Measurements from ENCODE around the gene VASN. TPM values are rescaled to one million over a fixed set of nuclear protein-coding genes. Genes with fewer than 3 reads are reported as not detected.

Gene VASN
- total RNA-seq, 1 donor from 2014 or later: 4.0 TPM

DNA sequence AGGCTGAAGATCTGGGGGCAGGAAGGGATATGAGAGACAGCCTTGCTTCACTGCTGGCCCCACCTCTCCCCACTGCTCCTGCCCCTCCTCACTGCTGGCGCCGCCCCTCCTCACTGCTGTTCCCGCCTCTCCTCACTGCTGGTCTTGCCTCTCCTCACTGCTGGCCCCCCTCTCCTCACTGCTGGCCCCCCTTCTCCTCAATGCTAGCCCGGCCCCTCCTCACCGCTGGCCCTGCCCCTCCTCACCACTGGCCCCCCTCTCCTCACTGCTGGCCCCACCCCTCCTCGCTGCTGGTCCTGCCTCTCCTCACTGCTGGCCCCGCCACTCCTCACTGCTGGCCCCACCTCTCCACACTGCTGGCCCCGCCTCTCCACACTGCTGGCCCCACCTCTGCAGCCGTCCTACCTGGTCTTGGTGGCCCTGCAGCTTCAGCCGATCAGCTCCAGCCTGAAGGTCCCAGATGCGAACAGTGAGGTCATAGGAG lies 11.1 kb upstream of the VASN start:
- H3K36me3 Mint-ChIP-seq (ENCODE audit: insufficient read depth): peaks cover 4% of the 10 kb centered on the region
- H3K27me3 Mint-ChIP-seq: no peaks in the 10 kb centered on the region
- no peak for DNase-seq (ENCODE audit: low spot score, unreplicated experiment)
- H3K4me1 Mint-ChIP-seq (ENCODE audit: low read depth): no peaks in the 10 kb centered on the region
- no peak overlapping the region for H3K4me3 Mint-ChIP-seq (ENCODE audit: low read depth)
- no peak overlapping the region for H3K27ac Mint-ChIP-seq
- no peaks in the 10 kb centered on the region for H3K9me3 Mint-ChIP-seq (ENCODE audit: low read depth)
- TF ChIP-seq, protein P1, sequence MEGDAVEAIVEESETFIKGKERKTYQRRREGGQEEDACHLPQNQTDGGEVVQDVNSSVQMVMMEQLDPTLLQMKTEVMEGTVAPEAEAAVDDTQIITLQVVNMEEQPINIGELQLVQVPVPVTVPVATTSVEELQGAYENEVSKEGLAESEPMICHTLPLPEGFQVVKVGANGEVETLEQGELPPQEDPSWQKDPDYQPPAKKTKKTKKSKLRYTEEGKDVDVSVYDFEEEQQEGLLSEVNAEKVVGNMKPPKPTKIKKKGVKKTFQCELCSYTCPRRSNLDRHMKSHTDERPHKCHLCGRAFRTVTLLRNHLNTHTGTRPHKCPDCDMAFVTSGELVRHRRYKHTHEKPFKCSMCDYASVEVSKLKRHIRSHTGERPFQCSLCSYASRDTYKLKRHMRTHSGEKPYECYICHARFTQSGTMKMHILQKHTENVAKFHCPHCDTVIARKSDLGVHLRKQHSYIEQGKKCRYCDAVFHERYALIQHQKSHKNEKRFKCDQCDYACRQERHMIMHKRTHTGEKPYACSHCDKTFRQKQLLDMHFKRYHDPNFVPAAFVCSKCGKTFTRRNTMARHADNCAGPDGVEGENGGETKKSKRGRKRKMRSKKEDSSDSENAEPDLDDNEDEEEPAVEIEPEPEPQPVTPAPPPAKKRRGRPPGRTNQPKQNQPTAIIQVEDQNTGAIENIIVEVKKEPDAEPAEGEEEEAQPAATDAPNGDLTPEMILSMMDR (IDR thresholded peaks at IDR 0.05; ENCODE audit: unreplicated experiment): no peak

GRCh38 chr16:4361033-4361943 lies 10.4 kb upstream of the VASN start:
- no peak for DNase-seq (ENCODE audit: low spot score, unreplicated experiment)
- Mint-ChIP-seq H3K36me3 (ENCODE audit: insufficient read depth) (peaks cover 4% of the 10 kb centered on the region), H3K9me3 (ENCODE audit: low read depth) (no peaks in the 10 kb centered on the region), H3K27me3 (no peaks in the 10 kb centered on the region), H3K27ac (no peak overlapping the region), H3K4me3 (ENCODE audit: low read depth) (no peak overlapping the region), H3K4me1 (ENCODE audit: low read depth) (no peaks in the 10 kb centered on the region)
- TF ChIP-seq, protein P1 (IDR thresholded peaks at IDR 0.05; ENCODE audit: unreplicated experiment): no peak

- Mint-ChIP-seq H3K4me1 (ENCODE audit: low read depth) (no peaks in the 10 kb centered on the region), H3K9me3 (ENCODE audit: low read depth) (no peaks in the 10 kb centered on the region), H3K4me3 (ENCODE audit: low read depth) (no peak overlapping the region), H3K27me3 (no peaks in the 10 kb centered on the region), H3K27ac (no peak overlapping the region), H3K36me3 (ENCODE audit: insufficient read depth) (peaks cover 4% of the 10 kb centered on the region)
- DNase-seq (ENCODE audit: low spot score, unreplicated experiment): no peak
- TF ChIP-seq, protein P1 (IDR thresholded peaks at IDR 0.05; ENCODE audit: unreplicated experiment): no peak
Observed at GRCh38 chr16:4361944-4362311, 9.7 kb upstream of the VASN start.

GRCh38 chr16:4362476-4363135 lies 9.0 kb upstream of the VASN start:
- Mint-ChIP-seq H3K27me3 (no peaks in the 10 kb centered on the region), H3K36me3 (ENCODE audit: insufficient read depth) (peaks cover 4% of the 10 kb centered on the region), H3K4me3 (ENCODE audit: low read depth) (no peak overlapping the region), H3K27ac (no peak overlapping the region), H3K9me3 (ENCODE audit: low read depth) (no peaks in the 10 kb centered on the region), H3K4me1 (ENCODE audit: low read depth) (no peaks in the 10 kb centered on the region)
- no peak for DNase-seq (ENCODE audit: low spot score, unreplicated experiment)
- TF ChIP-seq, protein P1 (IDR thresholded peaks at IDR 0.05; ENCODE audit: unreplicated experiment): no peak

DNA sequence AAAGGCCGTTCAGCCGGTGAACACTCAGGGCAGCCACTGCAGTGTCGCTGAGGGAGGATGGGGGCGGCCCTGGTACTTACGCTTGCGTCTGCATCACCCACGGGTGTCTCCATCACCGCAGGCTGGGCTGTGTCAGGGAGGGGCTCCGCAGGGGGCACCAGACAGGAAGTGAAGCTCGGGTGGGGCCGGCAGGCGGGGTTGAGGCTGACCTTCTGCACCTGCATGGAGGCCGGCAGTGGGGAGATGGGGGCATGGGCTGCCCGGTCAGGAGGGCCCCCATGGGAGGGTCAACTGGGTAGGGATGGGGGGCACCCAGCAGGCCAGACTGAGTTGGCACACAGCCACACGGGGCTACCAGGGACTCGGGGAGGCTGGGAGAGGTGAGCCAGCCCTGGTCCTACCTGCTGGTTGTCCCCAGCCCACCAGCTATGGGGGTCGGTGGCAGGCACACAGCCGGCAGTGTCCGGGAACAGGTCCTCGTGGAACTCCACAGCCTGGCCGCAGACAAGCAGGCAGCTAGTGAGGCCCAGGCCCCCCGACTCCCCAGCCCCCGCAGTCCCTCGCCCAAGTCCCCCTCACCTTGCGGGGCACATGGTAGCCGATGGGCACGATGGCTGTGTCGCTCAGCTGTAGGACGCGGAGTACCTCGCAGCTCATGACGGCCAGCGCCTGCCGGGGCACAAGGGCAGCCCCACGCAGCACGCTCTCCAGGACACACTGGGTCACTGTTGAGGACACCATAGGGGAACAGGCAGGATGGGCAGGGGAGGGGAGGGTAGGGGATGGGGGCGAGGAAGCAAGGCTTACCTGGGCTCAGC lies 7.2 kb upstream of the VASN start:
- Mint-ChIP-seq H3K9me3 (ENCODE audit: low read depth) (no peaks in the 10 kb centered on the region), H3K36me3 (ENCODE audit: insufficient read depth) (peaks cover 4% of the 10 kb centered on the region), H3K4me1 (ENCODE audit: low read depth) (no peaks in the 10 kb centered on the region), H3K4me3 (ENCODE audit: low read depth) (no peak overlapping the region), H3K27me3 (no peaks in the 10 kb centered on the region), H3K27ac (no peak overlapping the region)
- TF ChIP-seq, protein P1 (IDR thresholded peaks at IDR 0.05; ENCODE audit: unreplicated experiment): no peak
- DNase-seq (ENCODE audit: low spot score, unreplicated experiment): no peak

Measured in progenitor cell of endocrine pancreas (in vitro differentiated cells).